ENCODE data around the gene GPR107.

The GPR107 gene

GRCh38 chr9:130111786-130112537 lies 58.3 kb downstream of the GPR107 start:
- no peak for DNase-seq

- DNase-seq, result no peak
These were observed 58.9 kb downstream of the GPR107 start for GRCh38 chr9:130112538-130113151.

- DNase-seq, result no peak
These were observed 61.0 kb downstream of the GPR107 start for GRCh38 chr9:130114741-130115140.

- no peak for DNase-seq
These were observed 62.6 kb downstream of the GPR107 start for GRCh38 chr9:130116346-130116745.

DNA sequence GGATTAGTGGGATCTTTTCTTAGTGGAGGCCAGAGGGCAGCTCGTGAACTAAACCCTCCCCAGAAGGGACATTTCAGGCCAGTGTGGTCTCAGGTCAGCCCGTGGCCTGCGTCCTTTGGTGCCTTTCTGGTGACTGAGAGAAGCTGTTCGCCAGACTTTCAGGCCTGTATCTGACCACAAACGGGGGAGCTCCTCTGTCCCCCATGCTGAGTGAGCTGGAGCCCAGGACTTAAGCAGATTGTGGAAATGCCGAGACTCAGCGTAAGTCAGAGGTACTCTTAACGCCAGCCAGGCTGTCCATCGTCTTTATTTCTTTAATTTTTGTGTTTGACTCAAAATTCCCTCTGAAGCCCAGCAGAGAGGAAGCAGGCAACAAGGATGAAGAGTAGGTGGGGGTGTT lies 63.7 kb downstream of the GPR107 start:
- DNase-seq, result no peak

GRCh38 chr9:130117816-130118632 lies 64.3 kb downstream of the GPR107 start:
- DNase-seq, result no peak

GRCh38 chr9:130118841-130119518 lies 65.3 kb downstream of the GPR107 start:
- DNase-seq, result no peak

GRCh38 chr9:130119519-130120298 lies 66.0 kb downstream of the GPR107 start:
- no peak for DNase-seq

DNA sequence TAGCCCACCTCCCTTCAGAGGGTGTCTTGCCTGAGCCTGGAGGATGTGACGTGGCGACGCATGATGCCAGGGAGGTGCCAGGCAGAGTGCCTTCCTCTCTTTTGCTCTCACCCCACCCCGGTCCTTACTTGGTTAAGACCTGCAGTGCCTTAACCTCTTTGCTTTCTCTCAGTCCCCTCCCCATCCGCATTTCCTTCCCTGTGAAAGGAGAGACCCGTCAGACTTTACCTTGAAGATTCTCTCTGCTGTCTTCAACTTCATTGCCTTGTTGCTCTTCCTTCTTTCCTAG lies 66.5 kb downstream of the GPR107 start:
- DNase-seq, result no peak

- DNase-seq, result no peak
These were observed 67.1 kb downstream of the GPR107 start for GRCh38 chr9:130120832-130121231.

GRCh38 chr9:130122456-130122855 lies 68.8 kb downstream of the GPR107 start:
- no peak for DNase-seq

GRCh38 chr9:130124085-130124860 lies 70.6 kb downstream of the GPR107 start:
- DNase-seq, result no peak

GRCh38 chr9:130126721-130127433 lies 73.2 kb downstream of the GPR107 start:
- DNase-seq, result no peak

- DNase-seq, result peak; percentile 75 to 80
These were observed 74.5 kb downstream of the GPR107 start for GRCh38 chr9:130128251-130128650.

GRCh38 chr9:130128733-130129431 lies 75.2 kb downstream of the GPR107 start:
- peak; percentile 73 to 74 for DNase-seq

GRCh38 chr9:130129432-130130061 lies 75.8 kb downstream of the GPR107 start:
- peak; percentile 67 to 68 for DNase-seq

GRCh38 chr9:130132746-130133145 lies 79.0 kb downstream of the GPR107 start:
- no peak for DNase-seq

- DNase-seq, result no peak
These were observed 83.5 kb downstream of the GPR107 start for GRCh38 chr9:130137081-130137640.

DNA sequence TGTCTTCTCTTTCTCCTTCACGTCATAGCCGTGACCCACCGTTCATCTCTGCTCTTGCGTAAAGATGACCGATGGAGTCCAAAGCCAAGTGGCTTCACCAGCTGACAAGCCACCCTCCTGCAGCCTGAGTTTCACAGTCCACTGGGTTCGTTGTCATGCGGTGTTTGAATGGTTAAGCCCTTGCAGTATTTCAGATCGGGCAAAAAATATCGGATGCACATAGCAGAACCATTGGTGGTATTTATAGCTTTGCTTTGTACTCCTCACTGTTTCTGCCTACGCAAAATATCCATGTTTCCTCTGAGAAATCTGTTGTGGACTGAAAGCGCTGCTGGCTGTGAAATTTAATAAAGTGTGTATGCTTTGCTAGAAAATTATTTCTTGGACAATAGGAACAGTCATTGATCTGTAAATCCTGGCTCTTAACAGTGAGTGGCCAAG lies 84.0 kb downstream of the GPR107 start:
- DNase-seq, result no peak
